ENCODE measurements around the gene FGF4.

FGF4 gene

GRCh38 chr11:69807106-69807815 lies 32.1 kb upstream of the FGF4 start:
- no peak for DNase-seq (ENCODE audit: low read depth)

- no peak for DNase-seq (ENCODE audit: low read depth)
Observed at GRCh38 chr11:69804769-69805508, 29.8 kb upstream of the FGF4 start.

GRCh38 chr11:69803604-69804218 lies 28.6 kb upstream of the FGF4 start:
- DNase-seq (ENCODE audit: low read depth): no peak

- DNase-seq (ENCODE audit: low read depth): no peak
Observed at GRCh38 chr11:69803022-69803421, 27.9 kb upstream of the FGF4 start.

- no peak for DNase-seq (ENCODE audit: low read depth)
Observed at GRCh38 chr11:69802590-69802989, 27.4 kb upstream of the FGF4 start.

- DNase-seq (ENCODE audit: low read depth): no peak
Observed at GRCh38 chr11:69801513-69802335, 26.6 kb upstream of the FGF4 start.

GRCh38 chr11:69800278-69800677 lies 25.1 kb upstream of the FGF4 start:
- DNase-seq (ENCODE audit: low read depth): no peak

GRCh38 chr11:69799582-69799981 lies 24.4 kb upstream of the FGF4 start:
- DNase-seq (ENCODE audit: low read depth): no peak

- DNase-seq (ENCODE audit: low read depth): no peak
Observed at GRCh38 chr11:69799097-69799496, 24.0 kb upstream of the FGF4 start.

GRCh38 chr11:69797737-69798528 lies 22.8 kb upstream of the FGF4 start:
- DNase-seq (ENCODE audit: low read depth): no peak

- DNase-seq (ENCODE audit: low read depth): no peak
Observed at GRCh38 chr11:69797156-69797555, 22.0 kb upstream of the FGF4 start.

- DNase-seq (ENCODE audit: low read depth): no peak
Observed at GRCh38 chr11:69796063-69796462, 20.9 kb upstream of the FGF4 start.

GRCh38 chr11:69791276-69792180 lies 16.4 kb upstream of the FGF4 start:
- DNase-seq (ENCODE audit: low read depth): no peak

GRCh38 chr11:69788956-69789355 lies 13.8 kb upstream of the FGF4 start:
- DNase-seq (ENCODE audit: low read depth): no peak

- DNase-seq (ENCODE audit: low read depth): no peak
Observed at GRCh38 chr11:69787906-69788305, 12.8 kb upstream of the FGF4 start.

- DNase-seq (ENCODE audit: low read depth): no peak
Observed at GRCh38 chr11:69787457-69787856, 12.3 kb upstream of the FGF4 start.

- no peak for DNase-seq (ENCODE audit: low read depth)
Observed at GRCh38 chr11:69781241-69781640, 6.1 kb upstream of the FGF4 start.

GRCh38 chr11:69778373-69778772 lies 3.2 kb upstream of the FGF4 start:
- no peak for DNase-seq (ENCODE audit: low read depth)

GRCh38 chr11:69774354-69775162 lies 583 bp downstream of the FGF4 start:
- no peak for DNase-seq (ENCODE audit: low read depth)
